Measurements from ENCODE around the gene IFITM1. TPM values are rescaled to one million over a fixed set of nuclear protein-coding genes. Genes with fewer than 3 reads are reported as not detected.
"Not testable (repeated sequence)": the region's sequence is repeated elsewhere in the genome, so short reads cannot be mapped to it uniquely, and the experiment has no call there.

IFITM1 gene
- total RNA-seq, 1 donor, result 76.4 TPM

- H3K4me3 ChIP-seq (ENCODE audit: low read depth, low read length), result no peak overlapping the region
- no peak for DNase-seq (ENCODE audit: low read depth)
- no peak for TF ChIP-seq CTCF (IDR thresholded peaks at IDR 0.05; ENCODE audit: insufficient read depth, low read depth, low read length)
Observed at GRCh38 chr11:284105-285020, 29.5 kb upstream of the IFITM1 start.

- no peak for DNase-seq (ENCODE audit: low read depth)
- H3K4me3 ChIP-seq (ENCODE audit: low read depth, low read length), result no peak overlapping the region
- TF ChIP-seq CTCF (IDR thresholded peaks at IDR 0.05; ENCODE audit: insufficient read depth, low read depth, low read length), result no peak
Observed at GRCh38 chr11:285021-285893, 28.6 kb upstream of the IFITM1 start.

- DNase-seq (ENCODE audit: low read depth), result no peak
- H3K4me3 ChIP-seq (ENCODE audit: low read depth, low read length), result no peak overlapping the region
- no peak for TF ChIP-seq CTCF (IDR thresholded peaks at IDR 0.05; ENCODE audit: insufficient read depth, low read depth, low read length)
Observed at GRCh38 chr11:285894-286220, 28.0 kb upstream of the IFITM1 start.

- DNase-seq (ENCODE audit: low read depth); H3K4me3 ChIP-seq (ENCODE audit: low read depth, low read length): not testable (repeated sequence)
Observed at GRCh38 chr11:286977-287820, 26.6 kb upstream of the IFITM1 start.

GRCh38 chr11:287821-288477 lies 25.9 kb upstream of the IFITM1 start:
- no peak for DNase-seq (ENCODE audit: low read depth)
- peak overlapping the region; percentile 63 for H3K4me3 ChIP-seq (ENCODE audit: low read depth, low read length)
- no peak for TF ChIP-seq CTCF (IDR thresholded peaks at IDR 0.05; ENCODE audit: insufficient read depth, low read depth, low read length)

GRCh38 chr11:288478-289397 lies 25.1 kb upstream of the IFITM1 start, which contains the start of gene PGGHG:
Gene PGGHG, plus strand, starts transcription at chr11:289126. Its CDS starts 691 bp downstream, at chr11:289817.
- DNase-seq (ENCODE audit: low read depth), result peak; percentile 38
- H3K4me3 ChIP-seq (ENCODE audit: low read depth, low read length), result peak within 1 kb of the TSS; percentile 63

More at GRCh38 chr11:288478-289397, 25.1 kb upstream of the IFITM1 start, which contains the start of gene PGGHG:
- TF ChIP-seq CTCF (IDR thresholded peaks at IDR 0.05; ENCODE audit: insufficient read depth, low read depth, low read length), result no peak

All from fibroblast of villous mesenchyme (primary cell).